HG03432 (cell line): ENCODE measurements around the gene IGIP.
"Not testable (repeated sequence)": the region's sequence is repeated elsewhere in the genome, so short reads cannot be mapped to it uniquely, and the experiment has no call there.

Experiments
- ATAC-seq: cut with Tn5 transposase; IDR thresholded peaks from one replicate; pipeline ENCODE4 v1.9.1; 2021; ENCODE audit warnings: mild to moderate bottlenecking, moderate library complexity; ENCODE audit not compliant: unreplicated experiment

Gene IGIP

GRCh38 chr5:140140435-140140834, 14.7 kb downstream of the IGIP start:
- ATAC-seq: no peak

GRCh38 chr5:140141241-140141640, 15.5 kb downstream of the IGIP start:
- ATAC-seq: no peak

- no peak for ATAC-seq
Observed at GRCh38 chr5:140142246-140142645, 16.5 kb downstream of the IGIP start.

- ATAC-seq: no peak
Observed at GRCh38 chr5:140142856-140143255, 17.1 kb downstream of the IGIP start.

GRCh38 chr5:140143521-140144258, 18.0 kb downstream of the IGIP start:
- peak; percentile 7 for ATAC-seq

- no peak for ATAC-seq
Observed at GRCh38 chr5:140145256-140145655, 19.5 kb downstream of the IGIP start.

- peak; percentile 68 for ATAC-seq
Observed at GRCh38 chr5:140145818-140146522, 20.2 kb downstream of the IGIP start.

- ATAC-seq: no peak
Observed at GRCh38 chr5:140146523-140146842, 20.7 kb downstream of the IGIP start.

- ATAC-seq: no peak
Observed at GRCh38 chr5:140147460-140147859, 21.7 kb downstream of the IGIP start.

- ATAC-seq: no peak
Observed at GRCh38 chr5:140148508-140148907, 22.8 kb downstream of the IGIP start.

- ATAC-seq: no peak
Observed at GRCh38 chr5:140150201-140150600, 24.5 kb downstream of the IGIP start.

GRCh38 chr5:140151144-140152021, 25.6 kb downstream of the IGIP start:
- ATAC-seq: no peak

- no peak for ATAC-seq
Observed at GRCh38 chr5:140152022-140152999, 26.6 kb downstream of the IGIP start.

GRCh38 chr5:140153255-140153654, 27.5 kb downstream of the IGIP start:
- ATAC-seq: no peak

GRCh38 chr5:140153905-140154304, 28.2 kb downstream of the IGIP start:
- ATAC-seq: no peak

GRCh38 chr5:140154710-140155381, 29.1 kb downstream of the IGIP start:
- ATAC-seq: not testable (repeated sequence)

GRCh38 chr5:140157032-140157781, 31.5 kb downstream of the IGIP start:
- peak; percentile 98 for ATAC-seq

GRCh38 chr5:140159014-140159927, 33.5 kb downstream of the IGIP start:
- no peak for ATAC-seq
